ENCODE data around the gene CACNG4.

DNA sequence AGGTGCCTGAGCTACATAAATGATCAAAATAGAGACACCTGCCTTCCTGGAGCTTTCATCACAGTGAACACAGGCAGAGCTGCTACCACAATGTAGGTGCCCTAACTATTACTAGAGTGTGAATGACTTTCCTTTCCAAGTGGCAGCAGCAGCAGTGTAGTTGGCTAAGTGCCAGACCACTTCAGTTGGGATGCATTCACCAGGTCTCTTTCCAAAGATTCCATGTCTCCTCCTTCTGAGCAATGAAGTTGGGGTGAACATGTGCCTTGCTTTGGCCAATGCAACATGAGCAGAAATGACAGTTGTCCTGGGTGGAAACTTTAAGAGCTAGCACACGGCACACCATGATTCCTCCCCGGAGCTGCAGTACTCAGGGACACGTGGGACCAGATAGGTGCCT is 23.3 kb upstream of the CACNG4 start:
- no peak for TF ChIP-seq POLR2A (IDR thresholded peaks at IDR 0.05)
- TF ChIP-seq, protein P1, sequence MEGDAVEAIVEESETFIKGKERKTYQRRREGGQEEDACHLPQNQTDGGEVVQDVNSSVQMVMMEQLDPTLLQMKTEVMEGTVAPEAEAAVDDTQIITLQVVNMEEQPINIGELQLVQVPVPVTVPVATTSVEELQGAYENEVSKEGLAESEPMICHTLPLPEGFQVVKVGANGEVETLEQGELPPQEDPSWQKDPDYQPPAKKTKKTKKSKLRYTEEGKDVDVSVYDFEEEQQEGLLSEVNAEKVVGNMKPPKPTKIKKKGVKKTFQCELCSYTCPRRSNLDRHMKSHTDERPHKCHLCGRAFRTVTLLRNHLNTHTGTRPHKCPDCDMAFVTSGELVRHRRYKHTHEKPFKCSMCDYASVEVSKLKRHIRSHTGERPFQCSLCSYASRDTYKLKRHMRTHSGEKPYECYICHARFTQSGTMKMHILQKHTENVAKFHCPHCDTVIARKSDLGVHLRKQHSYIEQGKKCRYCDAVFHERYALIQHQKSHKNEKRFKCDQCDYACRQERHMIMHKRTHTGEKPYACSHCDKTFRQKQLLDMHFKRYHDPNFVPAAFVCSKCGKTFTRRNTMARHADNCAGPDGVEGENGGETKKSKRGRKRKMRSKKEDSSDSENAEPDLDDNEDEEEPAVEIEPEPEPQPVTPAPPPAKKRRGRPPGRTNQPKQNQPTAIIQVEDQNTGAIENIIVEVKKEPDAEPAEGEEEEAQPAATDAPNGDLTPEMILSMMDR (IDR thresholded peaks at IDR 0.05), result no peak
- no peak for TF ChIP-seq EP300 (IDR thresholded peaks at IDR 0.05)

Measured in upper lobe of left lung (tissue), 4 donors.